Measurements from ENCODE around the gene UMODL1. TPM values are rescaled to one million over a fixed set of nuclear protein-coding genes. Genes with fewer than 3 reads are reported as not detected.

UMODL1 gene
- total and polyA plus RNA-seq, 10 donors = 0.02 to 0.85 (median 0.09) TPM; not detected in 3

- TF ChIP-seq POLR2AphosphoS5 (IDR thresholded peaks at IDR 0.05) = no peak
- DNase-seq = no peak
- H3K9me3 ChIP-seq = no peaks in the 10 kb centered on the region
- H3K4me1 ChIP-seq = peaks cover 0 to 15% (median 3%) of the 10 kb centered on the region in 6 donors
- no peaks in the 10 kb centered on the region for H3K27me3 ChIP-seq (replicated peaks in 1 of 7)
- intact Hi-C loops (cut with DNase I; ENCODE audit: low total_unique reads) = no loop called here
- H3K36me3 ChIP-seq = no peaks in the 10 kb centered on the region
- H3K27ac ChIP-seq = no peak overlapping the region
- 75 to 85% (median 84%) methylated on average over 9 of the region's 9 CpGs for WGBS, 5 donors
- no peak overlapping the region for H3K4me3 ChIP-seq
These were observed 33.6 kb upstream of the UMODL1 start for GRCh38 chr21:42037516-42037915.

GRCh38 chr21:42037943-42038342 lies 33.2 kb upstream of the UMODL1 start:
- Histone ChIP-seq H3K27ac (no peak overlapping the region), H3K27me3 (replicated peaks in 1 of 7) (no peaks in the 10 kb centered on the region), H3K4me3 (no peak overlapping the region), H3K36me3 (no peaks in the 10 kb centered on the region), H3K9me3 (no peaks in the 10 kb centered on the region), H3K4me1 (peaks cover 0 to 15% (median 3%) of the 10 kb centered on the region in 6 donors)
- 71 to 81% (median 74%) methylated on average over 12 of the region's 12 CpGs for WGBS, 5 donors
- peak; percentile 58 for DNase-seq
- intact Hi-C loops (cut with DNase I; ENCODE audit: low total_unique reads) = no loop called here
- no peak for TF ChIP-seq POLR2AphosphoS5 (IDR thresholded peaks at IDR 0.05)
- TF ChIP-seq POLR2A (IDR thresholded peaks at IDR 0.05) = no peak
- TF ChIP-seq, protein P1, sequence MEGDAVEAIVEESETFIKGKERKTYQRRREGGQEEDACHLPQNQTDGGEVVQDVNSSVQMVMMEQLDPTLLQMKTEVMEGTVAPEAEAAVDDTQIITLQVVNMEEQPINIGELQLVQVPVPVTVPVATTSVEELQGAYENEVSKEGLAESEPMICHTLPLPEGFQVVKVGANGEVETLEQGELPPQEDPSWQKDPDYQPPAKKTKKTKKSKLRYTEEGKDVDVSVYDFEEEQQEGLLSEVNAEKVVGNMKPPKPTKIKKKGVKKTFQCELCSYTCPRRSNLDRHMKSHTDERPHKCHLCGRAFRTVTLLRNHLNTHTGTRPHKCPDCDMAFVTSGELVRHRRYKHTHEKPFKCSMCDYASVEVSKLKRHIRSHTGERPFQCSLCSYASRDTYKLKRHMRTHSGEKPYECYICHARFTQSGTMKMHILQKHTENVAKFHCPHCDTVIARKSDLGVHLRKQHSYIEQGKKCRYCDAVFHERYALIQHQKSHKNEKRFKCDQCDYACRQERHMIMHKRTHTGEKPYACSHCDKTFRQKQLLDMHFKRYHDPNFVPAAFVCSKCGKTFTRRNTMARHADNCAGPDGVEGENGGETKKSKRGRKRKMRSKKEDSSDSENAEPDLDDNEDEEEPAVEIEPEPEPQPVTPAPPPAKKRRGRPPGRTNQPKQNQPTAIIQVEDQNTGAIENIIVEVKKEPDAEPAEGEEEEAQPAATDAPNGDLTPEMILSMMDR (IDR thresholded peaks at IDR 0.05 in 8 of 11, conservative IDR thresholded peaks at IDR 0.05 in 3 of 11) = no peak

DNA sequence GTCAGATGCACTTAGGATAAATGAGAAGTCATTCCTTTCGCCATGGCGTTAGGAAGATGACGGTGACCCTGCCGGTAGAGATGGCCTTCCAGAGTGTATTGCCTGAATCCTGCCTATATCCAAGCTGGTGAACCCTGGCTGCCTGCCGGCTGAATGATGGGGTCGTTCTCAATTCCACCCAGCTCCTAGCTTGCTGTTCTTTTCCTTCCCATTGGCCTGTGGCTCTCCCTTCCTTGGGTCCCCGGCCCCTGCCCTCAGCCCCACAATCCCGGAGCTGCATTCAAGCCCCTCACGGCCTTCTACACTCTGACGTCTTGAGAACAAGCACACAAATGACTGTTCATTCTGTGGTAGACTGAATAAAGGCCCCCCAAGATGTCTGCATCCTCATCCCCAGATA lies 32.7 kb upstream of the UMODL1 start:
- H3K36me3 ChIP-seq = no peaks in the 10 kb centered on the region
- H3K9me3 ChIP-seq = no peaks in the 10 kb centered on the region

DNA sequence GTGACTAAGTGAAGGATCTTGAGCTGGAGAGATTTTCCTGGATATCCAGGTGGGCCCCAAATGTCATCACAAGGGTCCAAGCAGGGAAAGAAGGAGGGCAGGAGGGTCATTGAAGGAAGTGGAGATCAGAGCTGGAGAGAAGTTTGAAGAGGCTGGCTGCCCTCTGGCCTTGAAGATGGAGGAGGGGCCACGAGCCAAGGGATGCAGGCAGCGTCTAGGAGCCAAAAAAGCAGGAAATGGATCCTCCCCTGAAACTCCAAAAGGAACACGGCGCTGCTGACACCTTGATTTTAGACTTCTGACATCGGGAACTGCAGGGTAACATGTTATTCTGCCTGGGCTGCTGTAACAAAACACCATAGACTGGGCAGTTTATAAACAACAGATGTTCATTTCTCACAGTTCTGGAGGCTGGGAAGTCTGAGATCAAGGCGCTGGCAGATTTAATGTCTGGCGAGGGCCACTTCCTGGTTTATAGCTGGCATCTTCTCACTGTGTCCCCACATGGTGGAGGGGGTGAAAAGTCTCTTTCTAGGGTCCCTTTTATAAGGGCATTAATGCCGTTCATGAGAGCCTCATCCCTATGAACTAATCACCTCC lies 32.2 kb upstream of the UMODL1 start:
- DNase-seq = peak; percentile 21
- Histone ChIP-seq H3K9me3 (no peaks in the 10 kb centered on the region), H3K36me3 (no peaks in the 10 kb centered on the region), H3K27ac (peak overlapping the region in 6 of 8 donors; percentile 41 to 68 (median 56)), H3K27me3 (replicated peaks in 1 of 7) (no peaks in the 10 kb centered on the region), H3K4me1 (peaks cover 0 to 15% (median 3%) of the 10 kb centered on the region in 6 donors), H3K4me3 (no peak overlapping the region)
- WGBS, 5 donors = 70 to 78% (median 76%) methylated on average over 8 of the region's 8 CpGs
- intact Hi-C loops (cut with DNase I; ENCODE audit: low total_unique reads) = no loop called here
- TF ChIP-seq POLR2A (IDR thresholded peaks at IDR 0.05) (no peak), POLR2AphosphoS5 (IDR thresholded peaks at IDR 0.05) (no peak)
- TF ChIP-seq, protein P1 (IDR thresholded peaks at IDR 0.05 in 8 of 11, conservative IDR thresholded peaks at IDR 0.05 in 3 of 11) = no peak

More for the DNA sequence above, 32.7 kb upstream of the UMODL1 start:
- Histone ChIP-seq H3K4me3 (no peak overlapping the region), H3K4me1 (peaks cover 0 to 15% (median 3%) of the 10 kb centered on the region in 6 donors), H3K27me3 (replicated peaks in 1 of 7) (no peaks in the 10 kb centered on the region), H3K27ac (peak overlapping the region in 3 of 8 donors; percentile 59 to 68 (median 61))
- 90 to 98% (median 95%) methylated on average over 10 of the region's 10 CpGs for WGBS, 5 donors
- intact Hi-C loops (cut with DNase I; ENCODE audit: low total_unique reads) = no loop called here
- peak; percentile 47 for DNase-seq
- TF ChIP-seq POLR2A (IDR thresholded peaks at IDR 0.05) (no peak), POLR2AphosphoS5 (IDR thresholded peaks at IDR 0.05) (no peak)
- TF ChIP-seq, protein P1 (IDR thresholded peaks at IDR 0.05 in 8 of 11, conservative IDR thresholded peaks at IDR 0.05 in 3 of 11) = no peak
